GM20000 (cell line): ENCODE data around the gene RAD18.
A peak's percentile ranks its signal among the peaks of the same experiment; 100 is the strongest.

Experiments
- DNase-seq: peaks from one replicate; pipeline ENCODE4 v3.0.0; 2012; ENCODE audit warnings: low spot score
- TF ChIP-seq, protein P1 (sequence below): IDR thresholded peaks from 2 replicates; pipeline ENCODE4 v1.5.1; 2012; ENCODE audit warnings: mild to moderate bottlenecking, control low read depth; ENCODE audit errors: extremely low read depth, missing control alignments

The RAD18 gene

GRCh38 chr3:8992199-8992598 is 28.9 kb upstream of the RAD18 start:
- TF ChIP-seq, protein P1, sequence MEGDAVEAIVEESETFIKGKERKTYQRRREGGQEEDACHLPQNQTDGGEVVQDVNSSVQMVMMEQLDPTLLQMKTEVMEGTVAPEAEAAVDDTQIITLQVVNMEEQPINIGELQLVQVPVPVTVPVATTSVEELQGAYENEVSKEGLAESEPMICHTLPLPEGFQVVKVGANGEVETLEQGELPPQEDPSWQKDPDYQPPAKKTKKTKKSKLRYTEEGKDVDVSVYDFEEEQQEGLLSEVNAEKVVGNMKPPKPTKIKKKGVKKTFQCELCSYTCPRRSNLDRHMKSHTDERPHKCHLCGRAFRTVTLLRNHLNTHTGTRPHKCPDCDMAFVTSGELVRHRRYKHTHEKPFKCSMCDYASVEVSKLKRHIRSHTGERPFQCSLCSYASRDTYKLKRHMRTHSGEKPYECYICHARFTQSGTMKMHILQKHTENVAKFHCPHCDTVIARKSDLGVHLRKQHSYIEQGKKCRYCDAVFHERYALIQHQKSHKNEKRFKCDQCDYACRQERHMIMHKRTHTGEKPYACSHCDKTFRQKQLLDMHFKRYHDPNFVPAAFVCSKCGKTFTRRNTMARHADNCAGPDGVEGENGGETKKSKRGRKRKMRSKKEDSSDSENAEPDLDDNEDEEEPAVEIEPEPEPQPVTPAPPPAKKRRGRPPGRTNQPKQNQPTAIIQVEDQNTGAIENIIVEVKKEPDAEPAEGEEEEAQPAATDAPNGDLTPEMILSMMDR, result no peak
- DNase-seq, result no peak

DNA sequence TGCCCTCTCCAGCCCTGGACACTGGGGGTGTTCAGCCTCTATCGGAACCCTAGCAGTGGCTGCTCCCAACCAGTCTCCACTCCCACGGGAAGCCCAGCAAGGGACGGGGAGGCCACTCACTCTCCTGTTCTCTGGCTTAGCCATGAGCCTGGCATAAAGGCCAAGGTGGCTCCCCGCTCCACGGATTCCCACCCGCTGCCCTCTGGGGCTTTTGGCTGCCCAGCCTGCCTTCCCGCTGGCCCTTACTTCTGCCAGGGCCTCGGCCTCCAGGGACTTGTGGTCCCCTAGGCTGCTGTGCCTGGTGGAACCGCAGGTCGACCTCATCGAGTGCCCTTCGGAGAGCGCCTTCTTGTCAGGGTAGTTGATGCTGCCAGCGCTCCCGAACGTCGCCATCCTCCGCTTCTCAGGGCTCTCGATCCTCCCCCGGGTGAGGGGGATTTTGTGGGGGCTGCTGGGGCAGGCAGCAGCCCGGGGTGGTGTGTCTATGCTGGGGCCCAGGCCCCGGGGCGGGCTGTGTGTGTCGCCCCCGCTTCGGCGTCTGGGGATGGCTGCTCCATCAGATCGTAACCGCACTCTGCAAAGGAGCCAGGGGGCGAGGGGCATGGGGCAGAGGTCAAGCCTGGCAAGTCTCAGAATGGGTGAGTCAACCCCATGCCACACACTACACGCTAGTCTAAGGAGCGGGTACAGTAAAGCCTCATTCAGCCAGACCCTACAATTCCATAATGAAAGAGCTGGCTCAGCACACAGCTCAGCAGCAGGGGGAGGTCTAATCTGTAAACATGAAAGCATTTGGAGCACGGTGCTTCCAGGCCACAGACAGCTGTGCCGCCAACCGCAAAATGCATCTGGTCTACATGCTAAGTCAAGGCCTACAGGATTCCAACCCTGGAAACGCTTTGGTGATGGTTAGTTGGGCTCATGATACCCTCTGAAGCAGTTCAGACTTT is 27.3 kb upstream of the RAD18 start:
- TF ChIP-seq, protein P1, result no peak
- DNase-seq, result no peak

GRCh38 chr3:8988791-8989558 is 25.7 kb upstream of the RAD18 start:
- DNase-seq, result no peak
- TF ChIP-seq, protein P1, result no peak

- TF ChIP-seq, protein P1, result no peak
- DNase-seq, result no peak
Observed at GRCh38 chr3:8988384-8988655, 25.0 kb upstream of the RAD18 start.

DNA sequence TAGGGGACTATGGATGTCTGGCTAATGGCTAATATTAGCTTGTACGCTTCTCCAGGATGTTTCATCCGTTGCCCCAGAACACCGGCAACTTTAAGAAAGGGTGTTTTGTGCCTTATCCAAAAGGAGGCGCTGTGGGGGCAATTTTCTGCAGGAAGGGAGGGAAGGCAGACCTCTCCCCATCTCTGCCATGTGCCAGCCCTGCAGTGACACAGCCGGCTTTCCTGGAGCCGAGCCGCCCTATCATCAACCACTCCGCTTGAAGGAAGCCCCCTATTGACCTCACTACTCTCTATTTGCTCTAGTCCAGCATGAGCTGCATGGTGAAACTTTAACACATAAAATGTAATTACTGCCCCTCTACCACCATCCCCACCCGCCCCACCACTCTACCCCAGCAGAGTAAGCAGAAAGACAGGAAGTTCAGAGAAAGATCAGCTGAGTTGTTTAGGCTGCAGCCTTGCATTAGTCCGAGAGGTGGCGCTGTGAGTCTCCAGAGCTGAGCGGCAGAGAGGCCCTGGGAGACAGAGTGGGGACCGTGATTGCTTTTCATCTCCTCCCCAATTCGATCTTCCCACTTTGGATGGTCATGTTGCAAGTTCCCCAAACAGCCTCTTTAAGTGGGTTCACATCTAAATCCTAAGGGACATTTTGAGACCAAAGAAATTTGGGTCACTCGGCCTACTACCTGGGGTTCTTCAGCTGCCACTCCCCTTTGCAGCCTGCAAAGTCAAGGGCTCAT is 24.5 kb upstream of the RAD18 start:
- DNase-seq, result peak; percentile 91

DNA sequence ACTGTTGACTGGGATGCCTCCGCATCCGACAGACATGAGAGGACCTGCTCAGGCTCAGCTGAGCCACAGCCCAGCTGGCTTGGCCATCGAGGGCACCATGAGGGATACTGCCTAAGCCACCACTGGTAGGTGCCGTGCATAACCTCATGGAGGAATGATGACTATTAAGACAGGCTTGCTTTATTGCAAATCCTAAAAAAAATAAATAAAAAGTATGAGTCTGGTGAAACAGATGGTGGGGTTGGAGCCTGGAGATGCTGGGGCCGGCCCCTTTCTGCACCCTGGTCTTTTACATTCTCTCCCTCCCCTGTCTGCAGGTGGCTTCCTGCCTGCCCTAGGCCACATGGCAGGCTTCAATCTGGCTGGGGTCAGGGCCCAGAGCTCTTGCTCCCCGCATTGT is 24.0 kb upstream of the RAD18 start:
- TF ChIP-seq, protein P1, result no peak

More for the DNA sequence above, 24.5 kb upstream of the RAD18 start:
- TF ChIP-seq, protein P1, result peak; percentile 68

More for the DNA sequence above, 24.0 kb upstream of the RAD18 start:
- DNase-seq, result no peak
